Transverse colon (tissue), 4 donors: ENCODE results near the gene CBX8. TPM values are rescaled to one million over a fixed set of nuclear protein-coding genes. Genes with fewer than 3 reads are reported as not detected.

Source experiments
- DNase-seq: peaks from one replicate; pipeline ENCODE4 v3.0.0-alpha.2; 2019
- H3K27ac ChIP-seq, 4 donors: fragments of 200-600 bp; sonication (generic); 2 replicates each; pipeline ENCODE4 v1.5.1; 2016 to 2018; ENCODE audit warnings: inconsistent platforms in 4 of 4
- H3K27me3 ChIP-seq: fragments of 200-600 bp; sonication (generic); 2 replicates; pipeline ENCODE4 v1.5.1; 2017; ENCODE audit warnings: inconsistent platforms
- H3K36me3 ChIP-seq, 4 donors: fragments of 200-600 bp; sonication (generic); 2 replicates each; pipeline ENCODE4 v1.5.1; 2017 to 2019; ENCODE audit warnings: inconsistent platforms in 4 of 4
- H3K4me1 ChIP-seq, 4 donors: fragments of 200-600 bp; sonication (generic); 2 replicates each; pipeline ENCODE4 v1.5.1; 2017 to 2020; ENCODE audit warnings: inconsistent platforms in 4 of 4
- H3K4me3 ChIP-seq, 4 donors: fragments of 200-600 bp; sonication (generic); 1 replicate in 1 of 4; 2 replicates in 3 of 4; pipeline versions ENCODE4 v1.5.1 to v1.6.1; 2017 to 2019; ENCODE audit warnings: inconsistent platforms in 4 of 4
- H3K9me3 ChIP-seq, 2 donors: fragments of 200-600 bp; sonication (generic); 2 replicates each; pipeline ENCODE4 v1.5.1; 2017 to 2019; ENCODE audit warnings: inconsistent platforms in 2 of 2
- EP300 ChIP-seq: sonication (generic); formaldehyde crosslinking; IDR thresholded peaks from one replicate; pipeline ENCODE4 v1.6.1; 2017; ENCODE audit warnings: antibody characterized with exemption, low read depth
- POLR2A ChIP-seq: fragments of 450-650 bp; IDR thresholded peaks from one replicate; pipeline ENCODE4 v1.6.1; 2016; ENCODE audit warnings: antibody characterized with exemption, mild to moderate bottlenecking, moderate library complexity
- POLR2AphosphoS5 ChIP-seq, 3 donors: sonication (generic); formaldehyde crosslinking; IDR thresholded peaks; one replicate each; pipeline ENCODE4 v1.6.1; 2016; ENCODE audit warnings: antibody characterized with exemption in 3 of 3
- WGBS, 2 donors: methylation state at CpG; one replicate each; pipeline ENCODE4 v1.1.5; 2018; ENCODE audit warnings: low coverage in 1 of 2; 5-methylcytosine and 5-hydroxymethylcytosine counted together
- in situ Hi-C, 4 donors: fragments of 200-750 bp; cut with MboI; loops; one replicate each; pipeline versions ENCODE4 v1.15.0 to v1.15.1; 2017; ENCODE audit warnings: low sequenced_read_pairs in 3 of 4, low pct_ligation_motif_present in 1 of 4, low pct_unique_long_range_greater_than_20kb in 1 of 4
- intact Hi-C: fragments of 100-400 bp; cut with DNase I; formaldehyde crosslinking; loops from one replicate; pipeline ENCODE4 v1.15.1; 2023; ENCODE audit warnings: low total_unique reads
- total RNA-seq, 4 donors: library from RNA; depleted of rRNA; stranded (reverse); fragments of >200 nt; gene quantifications; one replicate each; pipeline ENCODE4 v1.1.0, GENCODE V29; 2016
- TF ChIP-seq, protein P1 (sequence below), 5 experiments: fragments of 200-600 bp in 3 of 5; fragments of 450-650 bp in 2 of 5; sonication (generic) in 3 of 5; IDR thresholded peaks; 1 replicate in 2 of 5; 2 replicates in 3 of 5; pipeline ENCODE4 v1.5.1; 2016 to 2017; ENCODE audit warnings: antibody characterized with exemption in 5 of 5, inconsistent platforms in 3 of 5, mild to moderate bottlenecking in 2 of 5, moderate library complexity in 1 of 5

Gene CBX8
- total RNA-seq, 4 donors from 2014 or later, result 1.5 to 4.4 (median 3.1) TPM

DNA sequence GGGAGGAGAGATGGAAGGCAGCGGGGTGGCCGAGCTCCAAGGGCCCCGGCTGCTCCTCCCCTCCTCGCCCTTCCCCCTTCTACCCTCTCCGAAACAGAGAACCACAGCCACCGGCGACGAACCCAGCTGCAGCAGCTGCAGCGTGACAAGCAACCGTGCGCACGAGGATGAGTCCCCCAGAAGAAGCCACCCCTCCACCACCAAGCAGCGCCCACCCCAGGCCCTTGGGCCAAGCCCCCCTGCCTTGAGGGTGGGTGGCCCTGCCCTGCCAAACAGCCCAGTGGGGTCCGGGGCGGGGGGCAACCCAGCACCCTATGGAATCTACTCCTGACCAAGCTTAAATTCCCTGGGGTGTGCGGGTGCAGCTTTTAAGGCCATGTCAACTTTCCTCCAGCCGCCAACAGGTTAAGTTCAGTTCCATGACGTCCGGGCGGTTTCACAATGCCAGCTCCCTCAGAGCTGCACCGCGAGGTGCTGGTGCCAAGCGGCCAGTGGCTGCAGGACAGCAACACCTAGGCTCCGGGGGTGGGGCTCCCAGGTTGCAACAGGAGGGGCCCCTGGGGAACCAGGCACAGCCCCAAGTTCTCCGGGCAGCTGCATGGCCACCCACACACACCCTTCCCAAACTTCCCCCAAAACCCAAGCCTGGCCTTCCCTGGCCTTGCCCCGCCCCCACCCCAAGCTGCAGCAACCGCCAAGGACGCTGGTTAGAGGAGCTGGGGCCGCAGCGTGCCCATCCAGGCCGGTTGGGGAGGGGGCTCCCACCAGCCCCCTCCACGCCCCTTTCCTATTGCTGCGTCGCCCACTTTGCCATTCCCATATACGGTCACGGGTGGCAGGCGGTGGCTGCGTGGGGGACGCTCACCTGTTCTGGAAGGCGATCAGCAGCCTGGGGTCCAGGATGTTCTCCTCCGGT, 40.4 kb upstream of the CBX8 start:
- TF ChIP-seq POLR2A (peak; percentile 59), POLR2AphosphoS5 (IDR thresholded peaks at IDR 0.05) (peak; percentile 48 to 69 (median 66)), EP300 (no peak)
- TF ChIP-seq, protein P1, sequence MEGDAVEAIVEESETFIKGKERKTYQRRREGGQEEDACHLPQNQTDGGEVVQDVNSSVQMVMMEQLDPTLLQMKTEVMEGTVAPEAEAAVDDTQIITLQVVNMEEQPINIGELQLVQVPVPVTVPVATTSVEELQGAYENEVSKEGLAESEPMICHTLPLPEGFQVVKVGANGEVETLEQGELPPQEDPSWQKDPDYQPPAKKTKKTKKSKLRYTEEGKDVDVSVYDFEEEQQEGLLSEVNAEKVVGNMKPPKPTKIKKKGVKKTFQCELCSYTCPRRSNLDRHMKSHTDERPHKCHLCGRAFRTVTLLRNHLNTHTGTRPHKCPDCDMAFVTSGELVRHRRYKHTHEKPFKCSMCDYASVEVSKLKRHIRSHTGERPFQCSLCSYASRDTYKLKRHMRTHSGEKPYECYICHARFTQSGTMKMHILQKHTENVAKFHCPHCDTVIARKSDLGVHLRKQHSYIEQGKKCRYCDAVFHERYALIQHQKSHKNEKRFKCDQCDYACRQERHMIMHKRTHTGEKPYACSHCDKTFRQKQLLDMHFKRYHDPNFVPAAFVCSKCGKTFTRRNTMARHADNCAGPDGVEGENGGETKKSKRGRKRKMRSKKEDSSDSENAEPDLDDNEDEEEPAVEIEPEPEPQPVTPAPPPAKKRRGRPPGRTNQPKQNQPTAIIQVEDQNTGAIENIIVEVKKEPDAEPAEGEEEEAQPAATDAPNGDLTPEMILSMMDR (IDR thresholded peaks at IDR 0.05), result peak in 3 of 5 experiments; percentile 20 to 57 (median 32)
- Histone ChIP-seq H3K4me3 (peak overlapping the region; percentile 63 to 92 (median 74)), H3K36me3 (peaks cover 0 to 13% (median 2%) of the 10 kb centered on the region in 4 donors), H3K4me1 (peaks cover 37 to 68% (median 58%) of the 10 kb centered on the region in 4 donors), H3K27ac (peak overlapping the region; percentile 98 to 99 (median 98)), H3K9me3 (no peaks in the 10 kb centered on the region), H3K27me3 (peaks cover 26% of the 10 kb centered on the region)
- peak; percentile 91 for DNase-seq
- 9% methylated on average over 31 of the region's 41 CpGs; no CpG with 5 or more reads in 1 of the 2 donors for WGBS, 2 donors
- intact Hi-C loops (loop anchor here (10.0 kb wide), 1 partner anchor 158 kb away; no protein-coding TSS in a partner anchor), in situ Hi-C loops (no loop called here)

GRCh38 chr17:79836510-79836971, 39.7 kb upstream of the CBX8 start:
- WGBS, 2 donors, result 28% methylated on average over 18 of the region's 18 CpGs; no CpG with 5 or more reads in 1 of the 2 donors
- Histone ChIP-seq H3K27me3 (peaks cover 19% of the 10 kb centered on the region), H3K36me3 (peaks cover 0 to 13% (median 2%) of the 10 kb centered on the region in 4 donors), H3K4me1 (peaks cover 43 to 68% (median 60%) of the 10 kb centered on the region in 4 donors), H3K27ac (peak overlapping the region; percentile 98 to 99 (median 98)), H3K9me3 (no peaks in the 10 kb centered on the region), H3K4me3 (peak overlapping the region in 2 of 4 donors; percentile 73 to 75)
- DNase-seq, result peak; percentile 45
- in situ Hi-C loops, result no loop called here
- intact Hi-C loops, result loop anchor here (10.0 kb wide), 1 partner anchor 158 kb away; no protein-coding TSS in a partner anchor
- no peak for TF ChIP-seq EP300

DNA sequence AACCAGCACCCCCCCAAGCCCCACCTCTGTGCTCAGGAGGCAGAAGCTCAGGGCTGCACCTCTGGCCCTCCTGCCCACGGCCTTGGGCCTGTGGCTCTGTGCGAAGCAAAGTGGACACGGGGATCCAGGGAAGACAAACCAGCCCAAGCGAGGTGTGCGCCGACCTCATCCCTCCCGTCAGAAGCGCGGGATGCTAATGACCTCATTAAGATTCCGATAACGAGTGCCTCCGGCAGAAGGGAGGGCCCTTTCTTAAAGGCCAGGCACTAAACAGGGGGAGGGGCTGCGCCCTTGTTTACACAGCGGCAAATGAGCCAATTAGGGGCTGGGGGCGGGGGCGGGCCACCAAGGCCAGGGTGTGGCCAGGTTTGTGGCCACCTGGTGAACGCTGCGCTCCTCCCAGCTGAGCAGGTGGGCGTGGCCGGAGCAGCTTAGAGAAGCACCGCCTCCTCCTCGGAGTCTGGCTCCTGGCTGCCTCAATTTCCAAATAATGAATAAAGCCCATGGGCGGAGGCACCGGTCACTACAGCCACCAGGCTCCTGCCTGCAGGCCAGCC, 39.2 kb upstream of the CBX8 start:
- in situ Hi-C loops, result no loop called here
- Histone ChIP-seq H3K36me3 (peaks cover 0 to 13% (median 2%) of the 10 kb centered on the region in 4 donors), H3K4me3 (peak overlapping the region in 2 of 4 donors; percentile 73 to 75), H3K9me3 (no peaks in the 10 kb centered on the region), H3K4me1 (peaks cover 45 to 69% (median 60%) of the 10 kb centered on the region in 4 donors), H3K27me3 (peaks cover 14% of the 10 kb centered on the region), H3K27ac (peak overlapping the region; percentile 98 to 99 (median 98))
- WGBS, 2 donors, result 68% methylated on average over 24 of the region's 24 CpGs; no CpG with 5 or more reads in 1 of the 2 donors
- TF ChIP-seq POLR2AphosphoS5 (IDR thresholded peaks at IDR 0.05), result peak in 1 of 3 donors; percentile 14
- TF ChIP-seq, protein P1 (IDR thresholded peaks at IDR 0.05), result no peak
- intact Hi-C loops, result loop anchor here (10.0 kb wide), 1 partner anchor 159 kb away; no protein-coding TSS in a partner anchor
- DNase-seq, result peak; percentile 87

- TF ChIP-seq EP300, result no peak
- WGBS, 2 donors, result 78% methylated on average over 13 of the region's 13 CpGs; no CpG with 5 or more reads in 1 of the 2 donors
- peaks cover 0 to 13% (median 2%) of the 10 kb centered on the region in 4 donors for H3K36me3 ChIP-seq
- H3K4me1 ChIP-seq, result peaks cover 45 to 66% (median 60%) of the 10 kb centered on the region in 4 donors
- H3K27ac ChIP-seq, result peak overlapping the region in 1 of 4 donors; percentile 99
- no peaks in the 10 kb centered on the region for H3K9me3 ChIP-seq
- no peak overlapping the region for H3K4me3 ChIP-seq
- no peak for DNase-seq
- in situ Hi-C loops, result no loop called here
- intact Hi-C loops, result loop anchor here (10.0 kb wide), 1 partner anchor 159 kb away; no protein-coding TSS in a partner anchor
- H3K27me3 ChIP-seq, result peaks cover 8% of the 10 kb centered on the region
Observed at GRCh38 chr17:79835470-79835899, 38.6 kb upstream of the CBX8 start.
